Osteocyte (in vitro differentiated cells): ENCODE data around the gene COG6. TPM values are rescaled to one million over a fixed set of nuclear protein-coding genes. Genes with fewer than 3 reads are reported as not detected.

Experiments used
- DNase-seq: peaks from one replicate; pipeline ENCODE4 v3.0.0; 2021; ENCODE audit warnings: mixed read lengths; ENCODE audit not compliant: unreplicated experiment; ENCODE audit errors: extremely low spot score
- H3K27ac Mint-ChIP-seq: one replicate; pipeline ENCODE4 v1.8.0; 2021; ENCODE audit warnings: mild to moderate bottlenecking, mixed read lengths; ENCODE audit not compliant: unreplicated experiment
- H3K27me3 Mint-ChIP-seq: one replicate; pipeline ENCODE4 v1.8.0; 2021; ENCODE audit warnings: mixed read lengths; ENCODE audit not compliant: unreplicated experiment
- H3K36me3 Mint-ChIP-seq: one replicate; pipeline ENCODE4 v1.8.0; 2021; ENCODE audit warnings: mixed read lengths; ENCODE audit not compliant: unreplicated experiment
- H3K4me1 Mint-ChIP-seq: one replicate; pipeline ENCODE4 v1.8.0; 2021; ENCODE audit warnings: mixed read lengths; ENCODE audit not compliant: unreplicated experiment
- H3K4me3 Mint-ChIP-seq: one replicate; pipeline ENCODE4 v1.8.0; 2021; ENCODE audit warnings: mild to moderate bottlenecking, moderate library complexity, mixed read lengths; ENCODE audit not compliant: unreplicated experiment
- H3K9me3 Mint-ChIP-seq: one replicate; pipeline ENCODE4 v1.8.0; 2021; ENCODE audit warnings: mixed read lengths; ENCODE audit not compliant: unreplicated experiment
- CTCF ChIP-seq: fragments of 200-600 bp; sonication (generic); IDR thresholded peaks from 2 replicates; pipeline ENCODE4 v1.5.0; 2021; ENCODE audit warnings: antibody characterized with exemption, mild to moderate bottlenecking, moderate library complexity
- long read RNA-seq: library from polyadenylated mRNA; unstranded; transcript quantifications from one replicate; pipeline ENCODE4 v2.0.0, GENCODE V29; 2021
- total RNA-seq: library from RNA; stranded (reverse); gene quantifications from 2 replicates; pipeline ENCODE4 v1.2.1, GENCODE V29; 2021

Gene COG6
- 38.7 and 42.4 TPM in 2 replicates for total RNA-seq
- long read RNA-seq, transcript COG6-204 (19 exons, 3,563 nt): major isoform, 66 of 82 reads
- long read RNA-seq, partial matches to known transcripts: 9 of 82 reads
- long read RNA-seq, other reads (novel, unspliced or antisense): 7 of 82 reads

- Mint-ChIP-seq H3K27ac (peak within 1 kb of the TSS; percentile 85), H3K27me3 (no peaks in the 10 kb centered on the region), H3K9me3 (peaks cover 4% of the 10 kb centered on the region), H3K4me1 (peaks cover 22% of the 10 kb centered on the region), H3K36me3 (no peaks in the 10 kb centered on the region), H3K4me3 (peak within 1 kb of the TSS; percentile 94)
- peak; percentile 28 for TF ChIP-seq CTCF
- peak; percentile 97 for DNase-seq
Observed at GRCh38 chr13:39655569-39656324, at the start of gene COG6. COG6 (plus strand) TSS chr13:39655662; CDS start chr13:39655727, 65 bp downstream.

GRCh38 chr13:39605677-39606320, 49.7 kb upstream of the COG6 start:
- Mint-ChIP-seq H3K4me1 (peaks cover 21% of the 10 kb centered on the region), H3K36me3 (peaks cover 6% of the 10 kb centered on the region), H3K4me3 (no peak overlapping the region), H3K9me3 (no peaks in the 10 kb centered on the region), H3K27me3 (peaks cover 2% of the 10 kb centered on the region), H3K27ac (no peak overlapping the region)
- no peak for DNase-seq
- TF ChIP-seq CTCF: no peak

GRCh38 chr13:39607876-39608275, 47.6 kb upstream of the COG6 start:
- DNase-seq: no peak
- H3K4me1 Mint-ChIP-seq: peaks cover 6% of the 10 kb centered on the region
- no peak for TF ChIP-seq CTCF
- H3K27ac Mint-ChIP-seq: no peak overlapping the region
- no peaks in the 10 kb centered on the region for H3K36me3 Mint-ChIP-seq
- H3K4me3 Mint-ChIP-seq: no peak overlapping the region
- H3K9me3 Mint-ChIP-seq: no peaks in the 10 kb centered on the region
- peaks cover 2% of the 10 kb centered on the region for H3K27me3 Mint-ChIP-seq

- no peak overlapping the region for H3K4me3 Mint-ChIP-seq
- H3K4me1 Mint-ChIP-seq: no peaks in the 10 kb centered on the region
- no peaks in the 10 kb centered on the region for H3K9me3 Mint-ChIP-seq
- no peaks in the 10 kb centered on the region for H3K36me3 Mint-ChIP-seq
- DNase-seq: no peak
- peaks cover 4% of the 10 kb centered on the region for H3K27me3 Mint-ChIP-seq
- H3K27ac Mint-ChIP-seq: no peak overlapping the region
- peak; percentile 87 for TF ChIP-seq CTCF
Observed at GRCh38 chr13:39612023-39612637, 43.3 kb upstream of the COG6 start.
